HG02884 (cell line): Measurements from ENCODE around the gene SNRNP48.
A peak's percentile ranks its signal among the peaks of the same experiment; 100 is the strongest.

Experiments
- ATAC-seq: cut with Tn5 transposase; IDR thresholded peaks from one replicate; pipeline ENCODE4 v1.9.1; 2021; ENCODE audit warnings: mild to moderate bottlenecking, moderate library complexity; ENCODE audit not compliant: unreplicated experiment

The SNRNP48 gene

DNA sequence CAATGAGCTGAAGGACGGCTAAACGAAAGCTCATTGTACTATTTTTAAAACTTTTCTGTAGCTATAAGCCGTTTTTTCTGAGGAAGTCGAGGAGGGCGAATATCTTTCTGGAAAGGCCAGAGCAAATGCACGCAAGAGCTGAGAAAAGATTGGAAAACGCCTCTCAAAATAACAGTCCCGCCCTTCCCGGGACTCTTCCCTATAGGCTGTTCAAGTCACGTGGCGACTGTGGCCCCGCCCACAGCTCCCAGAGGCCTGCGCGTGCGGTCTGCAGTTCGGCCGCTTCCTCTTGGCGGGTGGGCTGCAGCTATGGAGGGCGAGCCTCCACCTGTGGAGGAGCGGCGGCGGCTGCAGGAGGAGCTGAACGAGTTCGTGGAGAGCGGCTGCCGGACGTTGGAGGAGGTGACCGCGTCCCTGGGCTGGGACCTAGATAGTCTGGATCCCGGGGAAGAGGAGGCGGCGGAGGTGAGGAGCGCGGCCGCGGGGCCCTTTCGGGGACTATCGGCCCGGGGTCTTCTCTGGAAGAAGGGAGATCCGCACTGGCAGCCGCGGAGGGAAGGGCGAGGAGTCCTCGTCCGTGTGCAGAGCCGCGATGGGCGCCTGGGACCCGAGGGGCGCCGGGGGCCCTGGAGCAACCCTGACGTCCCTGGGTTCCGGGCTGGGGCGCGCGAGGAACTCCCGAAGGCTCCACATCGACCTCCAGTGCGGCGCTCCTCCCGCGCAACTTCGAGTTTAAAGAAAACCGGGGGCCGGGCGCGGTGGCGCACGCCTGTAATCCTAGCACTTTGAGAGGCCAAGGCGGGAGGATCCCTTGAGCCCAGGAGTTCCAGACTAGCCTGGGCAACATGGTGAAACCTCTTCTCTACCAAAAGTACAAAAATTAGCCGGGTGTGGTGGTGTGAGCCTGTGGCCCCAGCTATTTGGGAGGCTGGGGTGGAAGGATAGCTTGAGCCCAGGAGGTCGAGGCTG, at the start of gene SNRNP48:
Gene SNRNP48 (plus strand): TSS at position 250 of the 969 bp plus-strand sequence. CDS start 60 bp downstream, at position 310.
- peak; percentile 98 for ATAC-seq

DNA sequence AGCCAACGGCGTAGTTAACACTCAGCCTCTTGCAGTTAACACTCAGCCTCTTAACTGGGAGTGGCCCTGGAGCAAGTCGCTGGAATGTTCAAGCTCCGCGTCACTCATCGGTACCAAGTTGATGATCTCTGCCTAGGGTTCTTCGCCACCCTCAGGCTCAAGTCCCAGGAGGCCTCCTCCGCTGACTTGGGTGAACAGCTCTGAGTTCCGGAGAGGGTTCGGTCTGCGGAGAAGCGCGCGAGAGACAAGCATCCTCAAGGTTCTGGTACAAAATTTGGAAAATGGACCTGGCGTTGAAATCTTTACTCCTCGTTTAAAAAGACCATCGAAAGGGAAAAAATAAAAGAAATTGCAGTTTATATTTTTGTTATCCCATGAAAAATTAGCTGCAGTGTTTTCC, 49.4 kb upstream of the SNRNP48 start:
- no peak for ATAC-seq

DNA sequence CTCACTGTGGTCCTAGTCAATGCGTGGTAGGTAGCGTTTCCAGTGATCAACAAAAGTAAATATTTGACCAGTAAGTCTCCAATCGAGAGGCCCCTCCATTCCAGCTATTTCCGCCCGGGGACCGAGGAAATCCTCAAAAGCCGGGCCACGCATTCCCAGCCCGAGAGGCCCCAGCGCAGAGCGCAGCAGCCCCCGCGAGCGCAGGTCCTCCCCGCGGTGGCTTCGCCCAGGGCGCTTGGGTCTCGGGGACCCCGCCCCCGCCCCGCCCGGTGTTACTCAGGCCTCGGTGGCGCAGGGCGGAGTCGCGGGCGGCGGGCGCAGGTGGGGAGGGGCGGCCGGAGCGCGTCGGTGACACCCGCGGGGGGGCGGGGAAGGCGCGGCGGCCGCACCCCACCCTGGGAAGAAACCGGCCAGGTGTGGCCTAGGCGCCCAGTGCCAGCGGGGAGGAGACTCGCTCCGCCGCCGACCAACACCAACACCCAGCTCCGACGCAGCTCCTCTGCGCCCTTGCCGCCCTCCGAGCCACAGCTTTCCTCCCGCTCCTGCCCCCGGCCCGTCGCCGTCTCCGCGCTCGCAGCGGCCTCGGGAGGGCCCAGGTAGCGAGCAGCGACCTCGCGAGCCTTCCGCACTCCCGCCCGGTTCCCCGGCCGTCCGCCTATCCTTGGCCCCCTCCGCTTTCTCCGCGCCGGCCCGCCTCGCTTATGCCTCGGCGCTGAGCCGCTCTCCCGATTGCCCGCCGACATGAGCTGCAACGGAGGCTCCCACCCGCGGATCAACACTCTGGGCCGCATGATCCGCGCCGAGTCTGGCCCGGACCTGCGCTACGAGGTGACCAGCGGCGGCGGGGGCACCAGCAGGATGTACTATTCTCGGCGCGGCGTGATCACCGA, 48.6 kb upstream of the SNRNP48 start, which contains the start of gene DSP:
Gene DSP (plus strand): TSS at position 497 of the 890 bp plus-strand sequence. CDS start 245 bp downstream, at position 742.
- ATAC-seq: no peak

DNA sequence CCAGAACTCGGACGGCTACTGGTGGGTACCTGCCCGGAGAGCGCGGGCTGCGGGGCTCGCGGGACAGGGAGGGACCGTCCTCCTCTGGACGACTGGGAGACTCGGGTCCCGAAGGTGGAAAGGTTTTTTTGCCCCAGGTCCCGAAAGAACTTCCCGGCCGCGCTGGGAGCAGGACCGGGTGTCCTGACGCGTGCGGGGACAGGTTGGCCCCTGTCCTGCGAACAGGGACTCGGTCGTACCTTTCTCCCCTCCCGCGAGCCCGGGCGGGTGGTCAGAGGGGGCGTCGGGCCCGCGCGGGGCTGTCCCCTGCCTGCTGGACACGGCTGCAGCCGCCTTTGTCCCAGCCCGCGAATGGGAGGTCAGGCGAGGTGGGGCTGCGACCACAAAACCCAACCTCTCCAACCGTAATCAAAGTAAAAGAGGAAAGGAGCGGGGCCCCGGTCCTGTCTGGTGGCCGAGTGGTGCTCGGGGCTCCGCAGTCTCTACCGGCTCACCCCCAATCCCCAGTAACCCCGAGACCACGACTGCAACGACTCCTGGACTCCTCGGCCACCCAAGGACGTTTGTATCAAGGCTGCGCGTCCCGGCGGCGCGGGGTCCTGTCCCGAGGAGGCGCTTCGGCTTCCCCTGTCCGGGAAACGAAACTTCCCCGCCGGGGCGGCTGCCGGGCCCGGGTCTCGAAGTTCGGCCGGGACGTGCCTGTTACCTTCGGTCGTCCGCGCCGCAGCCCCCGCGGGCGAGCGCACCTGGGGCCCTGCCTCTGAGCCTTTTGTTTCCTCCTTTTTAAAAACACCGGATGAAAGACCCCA, 47.7 kb upstream of the SNRNP48 start:
- ATAC-seq: no peak

DNA sequence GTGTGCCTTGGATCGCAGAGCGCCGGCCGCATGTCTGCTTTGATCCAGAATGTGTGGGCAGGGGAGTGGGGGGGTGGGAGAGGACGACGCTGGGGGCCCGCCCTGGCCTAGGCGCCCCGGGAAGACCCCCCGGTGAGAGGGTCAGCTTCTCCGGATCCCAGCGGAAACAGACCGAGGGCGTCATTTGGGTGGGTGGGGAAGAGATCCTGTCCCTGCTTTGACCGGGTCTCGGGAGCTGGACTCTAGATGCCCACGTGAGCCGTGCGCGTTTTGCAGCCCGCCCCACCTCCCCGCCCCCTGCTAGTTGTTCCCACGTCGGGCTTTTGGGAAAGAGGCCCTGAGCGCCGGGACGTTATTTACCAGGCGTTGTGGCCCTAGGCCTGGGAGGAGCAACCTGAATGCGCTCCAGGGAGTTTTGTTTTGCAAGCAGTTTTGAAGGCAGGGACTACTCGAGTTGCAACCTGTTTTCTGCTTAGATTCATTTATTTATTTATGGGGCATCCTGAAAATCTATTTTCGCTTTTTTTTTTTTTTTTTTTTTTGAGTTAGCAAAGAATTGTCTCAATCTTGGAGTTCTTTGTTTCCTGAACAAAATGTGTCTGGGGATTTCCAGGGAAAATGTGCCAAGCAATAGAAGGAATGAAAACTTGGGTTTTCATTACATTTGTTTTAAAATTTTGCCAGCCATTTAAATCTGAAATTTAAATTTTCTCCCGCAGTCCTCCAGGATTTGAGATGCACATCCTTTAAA, 46.9 kb upstream of the SNRNP48 start:
- ATAC-seq: no peak

DNA sequence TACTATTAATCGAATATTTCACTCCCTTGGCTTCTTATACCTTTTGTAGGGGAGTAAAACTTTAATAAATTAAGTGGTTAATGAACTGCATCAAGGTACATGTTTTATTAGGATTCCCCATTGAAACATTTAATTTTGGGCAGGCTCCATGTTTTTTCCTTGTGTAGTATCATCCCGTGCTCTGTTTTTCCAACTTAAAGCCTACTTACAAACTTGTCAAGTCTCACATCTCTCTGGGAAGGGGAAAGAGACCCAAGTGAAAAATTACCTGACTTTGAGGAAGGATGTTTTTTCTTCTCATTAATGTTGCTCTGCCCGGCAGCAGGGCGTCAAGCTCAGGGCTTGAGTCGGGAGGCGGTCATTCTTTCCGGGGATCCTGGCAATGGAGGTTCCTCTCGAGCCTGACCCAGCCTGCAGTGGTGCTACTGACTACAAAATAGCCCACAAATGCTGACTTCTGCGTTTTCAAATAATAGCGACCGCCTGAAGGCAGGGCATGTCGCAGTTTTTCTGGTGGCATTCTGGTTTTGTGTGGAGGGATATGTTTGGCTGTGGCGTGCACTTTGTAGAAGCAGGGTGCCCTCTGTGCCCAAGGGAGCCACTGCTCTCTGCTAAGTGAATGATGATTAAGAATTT, 46.1 kb upstream of the SNRNP48 start:
- ATAC-seq: no peak

DNA sequence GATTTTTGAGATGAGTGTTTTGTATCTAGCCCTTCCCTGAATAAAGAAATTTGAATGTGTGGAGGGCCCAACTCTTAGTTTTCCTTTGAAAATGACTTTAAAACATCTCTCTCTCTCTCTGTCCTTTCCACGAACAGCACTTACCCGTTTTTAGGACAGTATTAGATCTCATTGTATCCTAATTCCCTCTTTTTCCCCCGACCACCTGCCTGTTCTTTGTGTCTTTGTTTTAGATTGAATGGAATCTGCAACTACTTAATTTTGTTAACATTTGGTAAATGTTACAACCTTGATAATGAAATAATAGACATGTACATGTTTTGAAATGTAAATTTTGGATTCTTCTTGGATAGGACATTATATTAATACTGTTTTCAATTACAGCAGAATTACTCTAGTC, 45.4 kb upstream of the SNRNP48 start:
- no peak for ATAC-seq

DNA sequence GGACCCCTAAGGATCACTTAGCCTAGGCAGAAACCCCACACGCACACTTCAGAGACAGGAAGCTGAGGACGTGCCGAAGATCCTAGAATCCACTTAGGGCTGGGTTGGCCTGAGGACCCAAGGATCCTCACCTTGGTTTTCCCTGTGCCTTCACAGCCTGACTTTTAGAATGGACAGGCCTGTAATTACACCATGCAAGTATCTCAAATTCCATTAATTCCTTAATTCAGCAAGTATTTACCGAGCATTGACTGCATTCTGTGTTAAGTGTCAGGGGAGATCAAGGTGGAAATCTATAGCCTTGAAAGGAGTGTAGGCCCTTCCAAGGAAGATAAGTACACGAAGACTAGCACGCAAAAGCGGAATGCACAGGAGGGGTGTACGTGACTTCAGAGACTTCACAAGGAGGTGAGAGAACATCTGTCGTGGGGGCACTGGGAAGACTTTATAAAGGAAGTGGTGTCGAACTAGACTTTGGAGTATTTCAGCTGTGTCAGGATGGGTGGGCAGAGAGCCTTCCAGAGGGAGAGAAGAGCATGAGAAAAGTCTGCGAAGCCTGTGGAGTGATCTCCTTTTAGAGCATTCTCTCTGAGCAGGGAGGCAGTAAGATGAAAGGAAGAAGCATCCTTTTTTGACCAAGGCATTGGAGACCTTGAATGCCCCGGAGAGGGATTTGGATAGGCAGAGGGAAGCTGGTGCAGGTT, 44.5 kb upstream of the SNRNP48 start:
- no peak for ATAC-seq

- ATAC-seq: no peak
These were observed 44.0 kb upstream of the SNRNP48 start for GRCh38 chr6:7546020-7546369.

GRCh38 chr6:7546383-7546782, 43.6 kb upstream of the SNRNP48 start:
- ATAC-seq: no peak

DNA sequence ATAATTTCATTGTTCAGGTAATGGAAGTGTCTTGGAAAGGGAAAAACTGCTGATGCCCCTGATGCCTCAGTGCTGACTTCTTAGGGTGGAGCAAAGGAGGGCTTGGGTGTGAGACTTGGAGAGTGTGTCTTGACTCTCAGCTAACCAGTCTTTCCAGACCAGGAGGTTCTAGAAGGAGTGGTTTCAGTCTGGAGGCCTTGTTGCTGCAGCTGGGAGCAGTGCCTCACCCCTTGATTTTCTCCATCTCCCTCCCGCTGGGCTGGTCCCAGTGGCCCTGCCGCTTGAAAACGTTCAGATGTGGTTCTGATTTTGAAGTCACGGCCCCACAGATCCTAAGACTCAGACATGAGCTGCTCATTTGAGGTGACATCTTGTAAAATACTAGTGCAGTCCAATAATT, 43.1 kb upstream of the SNRNP48 start:
- ATAC-seq: no peak

DNA sequence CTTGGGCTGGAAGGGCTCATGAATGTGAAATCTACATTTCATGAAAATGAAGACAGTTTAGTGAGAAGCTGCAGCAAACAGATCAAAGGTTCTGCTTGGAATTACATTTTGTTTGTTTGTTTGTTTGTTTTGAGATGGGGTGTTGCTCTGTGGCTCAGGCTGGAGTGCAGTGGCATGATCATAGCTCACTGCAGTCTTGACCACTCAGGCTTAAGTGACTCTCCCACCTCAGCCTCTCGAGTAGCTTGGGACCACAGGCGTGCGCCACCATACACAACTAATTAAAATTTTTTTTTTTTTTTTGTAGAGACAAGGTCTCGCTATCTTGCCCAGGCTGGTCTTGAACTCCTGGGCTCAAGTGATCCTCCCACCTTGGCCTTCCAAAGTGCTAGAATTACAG, 42.7 kb upstream of the SNRNP48 start:
- ATAC-seq: no peak

- no peak for ATAC-seq
These were observed 39.6 kb upstream of the SNRNP48 start for GRCh38 chr6:7550433-7550801.

GRCh38 chr6:7554533-7555275, 35.3 kb upstream of the SNRNP48 start:
- no peak for ATAC-seq

- no peak for ATAC-seq
These were observed 34.3 kb upstream of the SNRNP48 start for GRCh38 chr6:7555671-7556070.

DNA sequence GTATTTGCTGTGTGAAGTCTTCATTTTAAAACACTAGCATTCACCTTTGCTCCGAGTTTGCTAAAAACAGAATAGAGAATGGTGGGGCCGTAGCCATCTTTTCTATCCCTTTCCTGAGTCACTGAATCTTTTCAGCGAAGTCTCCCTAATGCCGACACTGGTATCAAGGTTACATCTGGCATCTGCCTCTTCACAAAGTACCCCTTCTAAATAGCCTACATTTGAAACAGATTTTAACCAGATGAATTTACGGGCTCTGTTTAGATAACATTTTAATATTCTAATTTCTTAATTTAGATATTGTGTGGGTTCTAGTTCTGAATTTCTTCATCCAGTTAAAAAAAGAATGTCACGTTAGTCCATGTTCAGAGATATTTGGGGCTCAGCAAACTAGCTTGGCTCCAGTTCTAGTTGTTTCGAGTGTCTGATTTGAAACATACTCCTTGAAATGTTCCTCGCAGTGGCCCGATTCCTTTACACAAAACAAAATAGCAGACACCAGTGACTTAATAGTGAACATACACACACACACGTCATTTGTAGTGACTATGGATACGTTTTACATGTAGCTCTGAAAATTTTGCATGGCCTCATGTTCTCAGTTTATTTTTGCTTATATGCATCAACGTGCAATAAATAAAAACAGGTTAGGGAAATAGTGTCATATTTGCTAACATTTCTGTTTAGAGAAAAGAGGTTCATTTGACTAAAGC, 33.4 kb upstream of the SNRNP48 start:
- no peak for ATAC-seq

DNA sequence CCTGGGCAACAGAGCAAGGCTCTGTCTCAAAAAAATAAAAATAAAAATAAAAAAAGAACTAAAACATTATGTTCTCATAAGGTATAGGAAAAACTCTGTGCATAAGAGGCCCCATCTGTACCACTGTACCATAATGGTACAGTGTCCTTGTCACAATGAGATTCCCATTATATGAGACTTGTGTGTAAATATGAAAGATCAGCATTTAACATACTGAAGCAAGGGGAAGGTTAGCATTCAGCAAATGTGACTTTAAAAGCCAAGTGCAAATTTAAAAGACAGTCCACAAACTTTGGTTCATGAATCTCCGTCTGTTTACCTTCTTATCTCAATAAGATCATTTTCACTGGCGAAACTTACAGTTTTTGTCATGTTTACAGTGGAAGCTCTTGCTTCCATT, 32.3 kb upstream of the SNRNP48 start:
- no peak for ATAC-seq

DNA sequence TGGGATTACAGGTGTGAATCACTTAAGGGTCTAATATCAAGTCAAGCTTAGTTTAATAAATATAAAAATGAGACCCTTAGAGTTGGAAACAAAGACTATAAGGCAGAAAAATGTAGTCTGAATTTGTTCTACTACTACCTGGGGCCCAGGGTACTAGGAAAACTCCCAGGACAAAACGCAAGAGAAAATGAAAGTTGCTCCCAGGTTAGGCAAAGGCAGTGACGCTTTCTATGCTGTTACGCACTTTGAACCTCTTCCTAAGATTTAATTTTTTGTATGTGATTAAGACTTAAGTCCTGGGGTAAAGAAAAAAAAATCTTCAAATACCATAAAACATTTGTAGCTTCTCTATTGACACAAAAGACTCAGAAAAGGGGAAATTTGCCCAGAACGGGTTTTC, 31.2 kb upstream of the SNRNP48 start:
- ATAC-seq: no peak
